ENCODE measurements around the gene BRI3BP. TPM values are rescaled to one million over a fixed set of nuclear protein-coding genes. Genes with fewer than 3 reads are reported as not detected.
A peak's percentile ranks its signal among the peaks of the same experiment; 100 is the strongest.

The BRI3BP gene
- total and polyA plus RNA-seq, 10 donors = 3.3 to 13.4 (median 11.9) TPM

- H3K4me1 ChIP-seq = no peaks in the 10 kb centered on the region
- intact Hi-C loops (cut with DNase I; ENCODE audit: low total_unique reads) = no loop called here
- WGBS, 5 donors = 91 to 96% (median 93%) methylated on average over 6 to 22 of the region's 22 CpGs
- peaks cover 4 to 100% (median 96%) of the 10 kb centered on the region in 6 donors for H3K36me3 ChIP-seq
- H3K27ac ChIP-seq = no peak overlapping the region
- no peak for DNase-seq
- no peaks in the 10 kb centered on the region for H3K27me3 ChIP-seq (replicated peaks in 1 of 7)
- H3K9me3 ChIP-seq = no peaks in the 10 kb centered on the region
- H3K4me3 ChIP-seq = no peak overlapping the region
- no peak for TF ChIP-seq POLR2A (IDR thresholded peaks at IDR 0.05)
- no peak for TF ChIP-seq POLR2AphosphoS5 (IDR thresholded peaks at IDR 0.05)
- TF ChIP-seq CTCF (IDR thresholded peaks at IDR 0.05 in 8 of 11, conservative IDR thresholded peaks at IDR 0.05 in 3 of 11) = no peak
Measured at GRCh38 chr12:124967016-124967739, 26.3 kb upstream of the BRI3BP start.

- Histone ChIP-seq H3K9me3 (no peaks in the 10 kb centered on the region), H3K27me3 (replicated peaks in 1 of 7) (no peaks in the 10 kb centered on the region), H3K27ac (no peak overlapping the region), H3K36me3 (peaks cover 0 to 100% (median 92%) of the 10 kb centered on the region in 6 donors), H3K4me3 (no peak overlapping the region), H3K4me1 (no peaks in the 10 kb centered on the region)
- intact Hi-C loops (cut with DNase I; ENCODE audit: low total_unique reads) = no loop called here
- TF ChIP-seq POLR2AphosphoS5 (IDR thresholded peaks at IDR 0.05) = peak in 1 of 3 donors; percentile 33
- no peak for TF ChIP-seq CTCF (IDR thresholded peaks at IDR 0.05 in 8 of 11, conservative IDR thresholded peaks at IDR 0.05 in 3 of 11)
- no peak for TF ChIP-seq POLR2A (IDR thresholded peaks at IDR 0.05)
- no peak for DNase-seq
- 86 to 96% (median 95%) methylated on average over 15 to 17 of the region's 17 CpGs for whole genome bisulfite sequencing, 5 donors
Measured at GRCh38 chr12:124968656-124969055, 24.8 kb upstream of the BRI3BP start.

GRCh38 chr12:124970647-124971402 is 22.6 kb upstream of the BRI3BP start:
- Histone ChIP-seq H3K36me3 (peaks cover 7 to 100% (median 89%) of the 10 kb centered on the region in 6 donors), H3K4me1 (no peaks in the 10 kb centered on the region), H3K9me3 (no peaks in the 10 kb centered on the region), H3K4me3 (no peak overlapping the region), H3K27me3 (replicated peaks in 1 of 7) (no peaks in the 10 kb centered on the region), H3K27ac (no peak overlapping the region)
- 92 to 97% (median 95%) methylated on average over 16 to 25 of the region's 25 CpGs for WGBS, 5 donors
- intact Hi-C loops (cut with DNase I; ENCODE audit: low total_unique reads) = no loop called here
- TF ChIP-seq POLR2A (IDR thresholded peaks at IDR 0.05) = no peak
- DNase-seq = no peak

- H3K27ac ChIP-seq = no peak overlapping the region
- no peak overlapping the region for H3K4me3 ChIP-seq
- no peaks in the 10 kb centered on the region for H3K27me3 ChIP-seq (replicated peaks in 1 of 7)
- H3K4me1 ChIP-seq = no peaks in the 10 kb centered on the region
- H3K36me3 ChIP-seq = peaks cover 8 to 100% (median 89%) of the 10 kb centered on the region in 6 donors
- intact Hi-C loops (cut with DNase I; ENCODE audit: low total_unique reads) = no loop called here
- TF ChIP-seq POLR2A (IDR thresholded peaks at IDR 0.05) = no peak
- no peak for TF ChIP-seq CTCF (IDR thresholded peaks at IDR 0.05 in 8 of 11, conservative IDR thresholded peaks at IDR 0.05 in 3 of 11)
- TF ChIP-seq POLR2AphosphoS5 (IDR thresholded peaks at IDR 0.05) = no peak
- DNase-seq = no peak
- H3K9me3 ChIP-seq = no peaks in the 10 kb centered on the region
- 84 to 98% (median 91%) methylated on average over 7 to 12 of the region's 12 CpGs for WGBS, 5 donors
Measured at GRCh38 chr12:124971603-124972002, 21.8 kb upstream of the BRI3BP start.
